ENCODE measurements around the gene MGST3.

- TF ChIP-seq, protein P1, sequence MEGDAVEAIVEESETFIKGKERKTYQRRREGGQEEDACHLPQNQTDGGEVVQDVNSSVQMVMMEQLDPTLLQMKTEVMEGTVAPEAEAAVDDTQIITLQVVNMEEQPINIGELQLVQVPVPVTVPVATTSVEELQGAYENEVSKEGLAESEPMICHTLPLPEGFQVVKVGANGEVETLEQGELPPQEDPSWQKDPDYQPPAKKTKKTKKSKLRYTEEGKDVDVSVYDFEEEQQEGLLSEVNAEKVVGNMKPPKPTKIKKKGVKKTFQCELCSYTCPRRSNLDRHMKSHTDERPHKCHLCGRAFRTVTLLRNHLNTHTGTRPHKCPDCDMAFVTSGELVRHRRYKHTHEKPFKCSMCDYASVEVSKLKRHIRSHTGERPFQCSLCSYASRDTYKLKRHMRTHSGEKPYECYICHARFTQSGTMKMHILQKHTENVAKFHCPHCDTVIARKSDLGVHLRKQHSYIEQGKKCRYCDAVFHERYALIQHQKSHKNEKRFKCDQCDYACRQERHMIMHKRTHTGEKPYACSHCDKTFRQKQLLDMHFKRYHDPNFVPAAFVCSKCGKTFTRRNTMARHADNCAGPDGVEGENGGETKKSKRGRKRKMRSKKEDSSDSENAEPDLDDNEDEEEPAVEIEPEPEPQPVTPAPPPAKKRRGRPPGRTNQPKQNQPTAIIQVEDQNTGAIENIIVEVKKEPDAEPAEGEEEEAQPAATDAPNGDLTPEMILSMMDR (IDR thresholded peaks at IDR 0.05) = no peak
- no peak for TF ChIP-seq SIN3A (IDR thresholded peaks at IDR 0.05; ENCODE audit: borderline replicate concordance, insufficient read depth, low read depth, low read length)
- TF ChIP-seq, protein P2, sequence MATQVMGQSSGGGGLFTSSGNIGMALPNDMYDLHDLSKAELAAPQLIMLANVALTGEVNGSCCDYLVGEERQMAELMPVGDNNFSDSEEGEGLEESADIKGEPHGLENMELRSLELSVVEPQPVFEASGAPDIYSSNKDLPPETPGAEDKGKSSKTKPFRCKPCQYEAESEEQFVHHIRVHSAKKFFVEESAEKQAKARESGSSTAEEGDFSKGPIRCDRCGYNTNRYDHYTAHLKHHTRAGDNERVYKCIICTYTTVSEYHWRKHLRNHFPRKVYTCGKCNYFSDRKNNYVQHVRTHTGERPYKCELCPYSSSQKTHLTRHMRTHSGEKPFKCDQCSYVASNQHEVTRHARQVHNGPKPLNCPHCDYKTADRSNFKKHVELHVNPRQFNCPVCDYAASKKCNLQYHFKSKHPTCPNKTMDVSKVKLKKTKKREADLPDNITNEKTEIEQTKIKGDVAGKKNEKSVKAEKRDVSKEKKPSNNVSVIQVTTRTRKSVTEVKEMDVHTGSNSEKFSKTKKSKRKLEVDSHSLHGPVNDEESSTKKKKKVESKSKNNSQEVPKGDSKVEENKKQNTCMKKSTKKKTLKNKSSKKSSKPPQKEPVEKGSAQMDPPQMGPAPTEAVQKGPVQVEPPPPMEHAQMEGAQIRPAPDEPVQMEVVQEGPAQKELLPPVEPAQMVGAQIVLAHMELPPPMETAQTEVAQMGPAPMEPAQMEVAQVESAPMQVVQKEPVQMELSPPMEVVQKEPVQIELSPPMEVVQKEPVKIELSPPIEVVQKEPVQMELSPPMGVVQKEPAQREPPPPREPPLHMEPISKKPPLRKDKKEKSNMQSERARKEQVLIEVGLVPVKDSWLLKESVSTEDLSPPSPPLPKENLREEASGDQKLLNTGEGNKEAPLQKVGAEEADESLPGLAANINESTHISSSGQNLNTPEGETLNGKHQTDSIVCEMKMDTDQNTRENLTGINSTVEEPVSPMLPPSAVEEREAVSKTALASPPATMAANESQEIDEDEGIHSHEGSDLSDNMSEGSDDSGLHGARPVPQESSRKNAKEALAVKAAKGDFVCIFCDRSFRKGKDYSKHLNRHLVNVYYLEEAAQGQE (IDR thresholded peaks at IDR 0.05; ENCODE audit: insufficient read depth in 1 of 2, low read depth in 2 of 2, low read length in 1 of 2) = no peak
- TF ChIP-seq POLR2AphosphoS5 (IDR thresholded peaks at IDR 0.05; ENCODE audit: low read depth, low read length) = no peak
- no peak for TF ChIP-seq TCF7L2 (IDR thresholded peaks at IDR 0.05; ENCODE audit: low read depth, low read length)
Measured at GRCh38 chr1:165695031-165695430, 64.0 kb downstream of the MGST3 start.

Data from Panc1 (cell line).